B cell (primary cell): ENCODE results near the gene ZBTB16. TPM values are rescaled to one million over a fixed set of nuclear protein-coding genes. Genes with fewer than 3 reads are reported as not detected.

Source experiments
- ATAC-seq: fragments of 200-7000 bp; cut with Tn5 transposase; one replicate; pipeline ENCODE4 v1.10.0; 2021; ENCODE audit warnings: low read depth, mild to moderate bottlenecking, moderate number of reproducible peaks, moderate library complexity
- CTCF ChIA-PET: fragments of 350-600 bp; sonication (Branson Sonifier 250); formaldehyde crosslinking; loops from one replicate; lab custom pipeline; 2021; ENCODE audit warnings: antibody characterized with exemption, inconsistent platforms; lab: Charles Lee
- POLR2A ChIA-PET: fragments of 350-600 bp; sonication (Branson Sonifier 250); formaldehyde crosslinking; loops from one replicate; lab custom pipeline; 2021; ENCODE audit warnings: antibody characterized with exemption; lab: Charles Lee
- DNase-seq: peaks from one replicate; pipeline ENCODE4 v3.0.0; 2013
- H2AFZ ChIP-seq: 2 replicates; pipeline ENCODE4 v1.6.1; 2012; ENCODE audit warnings: mild to moderate bottlenecking, low read depth, low read length; ENCODE audit not compliant: insufficient read depth, poor library complexity, severe bottlenecking
- H3K27ac ChIP-seq, 2 donors: 1 replicate in 1 of 2; 2 replicates in 1 of 2; pipeline ENCODE4 v1.5.1; 2012 to 2013; ENCODE audit warnings: low read length in 2 of 2, mild to moderate bottlenecking in 2 of 2, moderate library complexity in 1 of 2
- H3K27me3 ChIP-seq, 4 experiments: fragments of 200-600 bp in 1 of 4; sonication (generic) in 1 of 4; replicated peaks in 1 of 4; 1 replicate in 2 of 4; 2 replicates in 2 of 4; pipeline versions ENCODE4 v1.6.1 to v1.7.0; 2013 to 2016; ENCODE audit warnings: low read length in 3 of 4, mild to moderate bottlenecking in 2 of 4, mixed read lengths in 1 of 4, moderate library complexity in 1 of 4; ENCODE audit not compliant: insufficient read depth in 4 of 4, control insufficient read depth in 3 of 4; ENCODE audit errors: control extremely low read depth in 1 of 4
- H3K36me3 ChIP-seq, 2 experiments: replicated peaks in 1 of 2; 1 replicate in 1 of 2; 2 replicates in 1 of 2; pipeline versions ENCODE4 v1.6.1 to v1.7.1; 2013; ENCODE audit warnings: low read length in 1 of 2; ENCODE audit not compliant: insufficient read depth in 2 of 2, control insufficient read depth in 1 of 2; ENCODE audit errors: control extremely low read depth in 1 of 2, extremely low read depth in 1 of 2
- H3K4me1 ChIP-seq, 2 donors: fragments of 200-600 bp in 1 of 2; sonication (generic) in 1 of 2; 1 replicate in 1 of 2; 2 replicates in 1 of 2; pipeline versions ENCODE4 v1.5.1 to v1.6.1; 2013 to 2017; ENCODE audit warnings: low read length in 2 of 2; ENCODE audit not compliant: control insufficient read depth in 2 of 2, insufficient read depth in 2 of 2
- H3K4me2 ChIP-seq: replicated peaks from 2 replicates; pipeline ENCODE3; 2012; ENCODE audit warnings: mild to moderate bottlenecking, low read depth, low read length; ENCODE audit not compliant: poor library complexity, severe bottlenecking
- H3K4me3 ChIP-seq, 5 experiments: fragments of 200-600 bp in 1 of 5; sonication (generic) in 1 of 5; 1 replicate in 3 of 5; 2 replicates in 2 of 5; pipeline versions ENCODE4 v1.5.1 to v1.7.0; 2011 to 2016; ENCODE audit warnings: low read length in 4 of 5, mild to moderate bottlenecking in 4 of 5, low read depth in 2 of 5, control low read depth in 1 of 5, moderate library complexity in 1 of 5; ENCODE audit not compliant: insufficient read depth in 1 of 5; ENCODE audit errors: control extremely low read depth in 1 of 5, extremely low read depth in 1 of 5
- H3K79me2 ChIP-seq: fragments of 200-600 bp; sonication (generic); one replicate; pipeline ENCODE4 v1.6.0; 2016; ENCODE audit warnings: low read length; ENCODE audit not compliant: control insufficient read depth, insufficient read depth
- H3K9ac ChIP-seq: fragments of 200-600 bp; sonication (generic); 2 replicates; pipeline ENCODE4 v1.6.1; 2017; ENCODE audit warnings: mild to moderate bottlenecking, low read length, moderate library complexity
- H3K9me3 ChIP-seq, 3 donors: one replicate each; pipeline versions ENCODE4 v1.6.1 to v1.7.1; 2013; ENCODE audit warnings: low read length in 2 of 3; ENCODE audit not compliant: control insufficient read depth in 2 of 3, insufficient read depth in 1 of 3; ENCODE audit errors: control extremely low read depth in 1 of 3
- H4K20me1 ChIP-seq: 2 replicates; pipeline ENCODE4 v1.6.0; 2012; ENCODE audit warnings: mild to moderate bottlenecking, low read length; ENCODE audit not compliant: insufficient read depth, control insufficient read depth, poor library complexity, severe bottlenecking
- H3K27ac Mint-ChIP-seq: one replicate; pipeline ENCODE4 v1.8.0; 2021; ENCODE audit warnings: mixed read lengths
- H3K27me3 Mint-ChIP-seq: one replicate; pipeline ENCODE4 v1.8.0; 2021; ENCODE audit warnings: mixed read lengths
- H3K4me1 Mint-ChIP-seq: one replicate; pipeline ENCODE4 v1.8.0; 2021; ENCODE audit warnings: mixed read lengths
- H3K4me3 Mint-ChIP-seq: one replicate; pipeline ENCODE4 v1.8.0; 2021; ENCODE audit warnings: mixed read lengths
- H3K9me3 Mint-ChIP-seq: one replicate; pipeline ENCODE4 v1.8.0; 2022; ENCODE audit warnings: mixed read lengths; ENCODE audit not compliant: insufficient read depth
- CTCF ChIP-seq: fragments of 200-600 bp; IDR thresholded peaks from one replicate; pipeline ENCODE4 v1.8.0; 2022; ENCODE audit warnings: antibody characterized with exemption, mild to moderate bottlenecking
- EZH2 ChIP-seq: IDR thresholded peaks from 2 replicates; pipeline ENCODE4 v1.6.1; 2012; ENCODE audit warnings: borderline replicate concordance, low read depth, mild to moderate bottlenecking, moderate library complexity, low read length; ENCODE audit not compliant: insufficient read depth, poor library complexity, severe bottlenecking
- WGBS: methylation state at CpG from one replicate; pipeline ENCODE4 v1.1.5; 2013; ENCODE audit warnings: missing lambda C conversion rate; ENCODE audit not compliant: insufficient coverage; 5-methylcytosine and 5-hydroxymethylcytosine counted together
- intact Hi-C: fragments of 100-400 bp; cut with micrococcal nuclease; formaldehyde crosslinking; loops from one replicate; pipeline ENCODE4 v1.10.0; 2022
- polyA plus RNA-seq: library from polyadenylated mRNA; depleted of rRNA; stranded (reverse); fragments of >200 nt; gene quantifications from 2 replicates; pipeline ENCODE4 v1.2.3, GENCODE V29; 2012
- total RNA-seq, 2 donors: library from RNA; stranded (reverse); fragments of 120-200 nt in 1 of 2; gene quantifications; 1 replicate in 1 of 2; 2 replicates in 1 of 2; pipeline versions ENCODE4 v1.2.3 to v1.2.4, GENCODE V29; 2013 to 2022

Gene ZBTB16
- total and polyA plus RNA-seq, 2 donors (not counting 1 experiment from before 2014, with no cell fraction given) = 16.0 to 20.6 TPM

GRCh38 chr11:114254571-114255146 is 195.1 kb downstream of the ZBTB16 start:
- 100% methylated on average over 6 of the region's 14 CpGs for WGBS
- Histone ChIP-seq H3K9me3 (peaks cover 0 to 4% (median 0%) of the 10 kb centered on the region in 3 donors), H3K36me3 (no peaks in the 10 kb centered on the region), H3K4me1 (peaks cover 21 to 29% of the 10 kb centered on the region in 2 donors), H3K27me3 (no peaks in the 10 kb centered on the region), H3K27ac (no peak overlapping the region), H3K4me2 (no peak overlapping the region), H3K79me2 (no peaks in the 10 kb centered on the region), H4K20me1 (no peaks in the 10 kb centered on the region), H2AFZ (no peak overlapping the region), H3K9ac (no peak overlapping the region), H3K4me3 (no peak overlapping the region)
- TF ChIP-seq EZH2 (no peak), CTCF (no peak)
- intact Hi-C loops = no loop called here
- peaks cover 27% of the 10 kb centered on the region for H3K4me1 Mint-ChIP-seq
- no peaks in the 10 kb centered on the region for H3K9me3 Mint-ChIP-seq
- CTCF ChIA-PET = interaction anchor here (1.1 to 1.5 kb wide), 2 partner anchors 218 to 359 kb away, joined by 3 to 4 read pairs; no protein-coding TSS in a partner anchor
- H3K4me3 Mint-ChIP-seq = no peak overlapping the region
- H3K27me3 Mint-ChIP-seq = no peaks in the 10 kb centered on the region
- ATAC-seq = no peak
- POLR2A ChIA-PET = no interaction called here
- no peak overlapping the region for H3K27ac Mint-ChIP-seq
- no peak for DNase-seq

- Histone ChIP-seq H3K27me3 (no peaks in the 10 kb centered on the region), H4K20me1 (no peaks in the 10 kb centered on the region), H3K4me1 (peaks cover 27 to 35% of the 10 kb centered on the region in 2 donors), H2AFZ (no peak overlapping the region), H3K4me2 (no peak overlapping the region), H3K36me3 (no peaks in the 10 kb centered on the region), H3K9me3 (peaks cover 0 to 2% (median 0%) of the 10 kb centered on the region in 3 donors), H3K9ac (no peak overlapping the region), H3K27ac (no peak overlapping the region), H3K79me2 (no peaks in the 10 kb centered on the region), H3K4me3 (no peak overlapping the region)
- TF ChIP-seq CTCF = no peak
- TF ChIP-seq EZH2 = no peak
- H3K27ac Mint-ChIP-seq = no peak overlapping the region
- ATAC-seq (no peak), DNase-seq (no peak)
- intact Hi-C loops = no loop called here
- ChIA-PET POLR2A (no interaction called here), CTCF (interaction anchor here (11.8 to 12.3 kb wide), 2 partner anchors 223 to 259 kb away, joined by 391 to 592 read pairs; no protein-coding TSS in a partner anchor)
- no peak overlapping the region for H3K4me3 Mint-ChIP-seq
- no peaks in the 10 kb centered on the region for H3K9me3 Mint-ChIP-seq
- H3K27me3 Mint-ChIP-seq = no peaks in the 10 kb centered on the region
- H3K4me1 Mint-ChIP-seq = peaks cover 33% of the 10 kb centered on the region
- 89% methylated on average over 7 of the region's 11 CpGs for WGBS
Observed at GRCh38 chr11:114255289-114255688, 195.8 kb downstream of the ZBTB16 start.
